A204.1 (cell line): ENCODE data around the gene RPL4.

Experiments
- FAIRE-seq: peaks from 2 replicates; lab custom pipeline; 2012; peaks lifted over from hg19 to GRCh38; lab: Jason Lieb, UNC

RPL4 gene

GRCh38 chr15:66454143-66454542 is 50.5 kb downstream of the RPL4 start:
- no peak for FAIRE-seq

- FAIRE-seq, result no peak
These were observed 51.6 kb downstream of the RPL4 start for GRCh38 chr15:66452971-66453580.

GRCh38 chr15:66452420-66452819 is 52.2 kb downstream of the RPL4 start:
- no peak for FAIRE-seq
